A549 (cell line): ENCODE results near the gene NCOA3.
"Not testable (repeated sequence)": the region's sequence is repeated elsewhere in the genome, so short reads cannot be mapped to it uniquely, and the experiment has no call there.

ENCODE experiments used
- BHLHE40 ChIP-seq: IDR thresholded peaks from 2 replicates; pipeline ENCODE4 v1.6.1; 2012; ENCODE audit warnings: low read depth, low read length, inconsistent platforms
- CEBPB ChIP-seq, 2 experiments: fragments of >200 bp in 1 of 2; sonication (Bioruptor Twin) in 1 of 2; formaldehyde crosslinking in 1 of 2; IDR thresholded peaks; 2 replicates each; pipeline ENCODE4 v1.6.1; 2012 to 2016
- CTCF ChIP-seq: fragments of >200 bp; sonication (Bioruptor Twin); formaldehyde crosslinking; IDR thresholded peaks from 3 replicates; pipeline ENCODE4 v1.5.1; 2016
- EP300 ChIP-seq, 2 experiments: fragments of >200 bp; sonication (Bioruptor Twin); formaldehyde crosslinking; IDR thresholded peaks; 2 replicates in 1 of 2; 3 replicates in 1 of 2; pipeline ENCODE4 v1.6.1; 2016 to 2017
- FOSL2 ChIP-seq, 2 experiments: fragments of 450-650 bp in 1 of 2; fragments of >200 bp in 1 of 2; sonication (Bioruptor Twin) in 1 of 2; formaldehyde crosslinking; IDR thresholded peaks; 2 replicates each; pipeline versions ENCODE4 v1.5.0 to v1.6.1; 2016 to 2020; ENCODE audit warnings: mild to moderate bottlenecking in 1 of 2, moderate library complexity in 1 of 2
- HDAC2 ChIP-seq: fragments of 200-600 bp; sonication (generic); IDR thresholded peaks from 2 replicates; pipeline ENCODE4 v1.6.1; 2016
- HOXA7 ChIP-seq: fragments of 250-450 bp; sonication (Bioruptor Pico); IDR thresholded peaks from 2 replicates; pipeline ENCODE4 v1.5.0; 2020; ENCODE audit warnings: mild to moderate bottlenecking, moderate library complexity
- HOXB5 ChIP-seq: fragments of 250-450 bp; sonication (Bioruptor Pico); IDR thresholded peaks from 2 replicates; pipeline ENCODE4 v1.5.0; 2020; ENCODE audit warnings: mild to moderate bottlenecking, moderate library complexity
- JUNB ChIP-seq: fragments of >200 bp; sonication (Bioruptor Twin); formaldehyde crosslinking; IDR thresholded peaks from 2 replicates; pipeline ENCODE4 v1.6.1; 2016
- POLR2A ChIP-seq: IDR thresholded peaks from 2 replicates; pipeline ENCODE4 v1.6.1; 2012; ENCODE audit warnings: mild to moderate bottlenecking, low read length
- RAD21 ChIP-seq, 2 experiments: fragments of >200 bp in 1 of 2; sonication (Bioruptor Twin) in 1 of 2; formaldehyde crosslinking in 1 of 2; IDR thresholded peaks in 1 of 2; conservative IDR thresholded peaks in 1 of 2; 2 replicates in 1 of 2; 3 replicates in 1 of 2; pipeline ENCODE4 v1.6.1; 2012 to 2018; ENCODE audit warnings: inconsistent platforms in 1 of 2
- REST ChIP-seq: fragments of 200-600 bp; sonication (generic); IDR thresholded peaks from 2 replicates; pipeline ENCODE4 v1.6.1; 2016; ENCODE audit warnings: antibody characterized with exemption, mild to moderate bottlenecking, moderate library complexity
- RFX5 ChIP-seq: fragments of 450-650 bp; IDR thresholded peaks from 2 replicates; pipeline ENCODE4 v1.7.1; 2014; ENCODE audit warnings: antibody characterized with exemption, mild to moderate bottlenecking, moderate library complexity
- SMC3 ChIP-seq: fragments of >200 bp; sonication (Bioruptor Twin); formaldehyde crosslinking; IDR thresholded peaks from 3 replicates; pipeline ENCODE4 v1.6.1; 2018; ENCODE audit warnings: inconsistent platforms

DNA sequence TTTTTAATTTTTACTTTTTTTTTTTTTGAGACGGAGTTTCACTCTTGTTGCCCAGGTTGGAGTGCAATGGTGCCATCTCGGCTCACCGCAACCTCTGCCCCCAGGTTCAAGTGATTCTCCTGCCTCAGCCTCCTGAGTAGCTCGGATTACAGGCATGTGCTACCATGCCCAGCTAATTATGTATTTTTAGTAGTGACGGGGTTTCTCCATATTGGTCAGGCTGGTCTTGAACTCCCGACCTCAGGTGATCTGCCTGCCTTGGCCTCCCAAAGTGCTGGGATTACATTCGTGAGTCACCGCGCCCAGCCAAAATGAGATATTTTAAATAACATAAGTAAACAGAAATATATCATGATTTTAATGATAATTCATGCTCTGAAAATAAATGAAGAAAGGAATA, 1.6 kb upstream of the NCOA3 start:
- not testable (repeated sequence) for TF ChIP-seq CTCF; CEBPB (IDR thresholded peaks at IDR 0.05); JUNB; REST; FOSL2 (IDR thresholded peaks at IDR 0.05); FOSL2 (CRISPR knock-in tag; IDR thresholded peaks at IDR 0.05); HOXA7; POLR2A; SMC3; HDAC2; EP300 (IDR thresholded peaks at IDR 0.05); RAD21 (conservative IDR thresholded peaks at IDR 0.05 in 1 of 2, IDR thresholded peaks at IDR 0.05 in 1 of 2); HOXB5 (CRISPR knock-in tag); BHLHE40; RFX5
